Measurements from ENCODE around the gene ZNF473.

DNA sequence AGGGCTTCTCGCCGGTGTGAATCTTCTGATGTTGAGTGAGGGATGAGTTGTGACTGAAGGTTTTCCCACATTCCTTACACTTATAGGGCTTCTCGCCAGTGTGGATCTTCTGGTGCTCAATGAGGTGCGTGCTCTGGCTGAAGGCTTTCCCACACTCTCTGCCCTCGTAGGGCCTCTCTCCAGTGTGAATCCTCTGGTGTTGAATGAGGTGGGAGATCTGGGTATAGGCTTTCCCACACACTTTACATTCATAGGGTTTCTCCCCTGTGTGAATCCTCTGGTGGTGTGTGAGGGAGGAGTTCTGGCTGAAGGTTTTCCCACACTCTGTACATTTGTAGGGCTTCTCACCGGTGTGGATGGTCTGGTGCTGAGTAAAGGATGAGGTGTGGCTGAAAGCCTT lies 33.2 kb downstream of the ZNF473 start:
- TF ChIP-seq, protein P1, sequence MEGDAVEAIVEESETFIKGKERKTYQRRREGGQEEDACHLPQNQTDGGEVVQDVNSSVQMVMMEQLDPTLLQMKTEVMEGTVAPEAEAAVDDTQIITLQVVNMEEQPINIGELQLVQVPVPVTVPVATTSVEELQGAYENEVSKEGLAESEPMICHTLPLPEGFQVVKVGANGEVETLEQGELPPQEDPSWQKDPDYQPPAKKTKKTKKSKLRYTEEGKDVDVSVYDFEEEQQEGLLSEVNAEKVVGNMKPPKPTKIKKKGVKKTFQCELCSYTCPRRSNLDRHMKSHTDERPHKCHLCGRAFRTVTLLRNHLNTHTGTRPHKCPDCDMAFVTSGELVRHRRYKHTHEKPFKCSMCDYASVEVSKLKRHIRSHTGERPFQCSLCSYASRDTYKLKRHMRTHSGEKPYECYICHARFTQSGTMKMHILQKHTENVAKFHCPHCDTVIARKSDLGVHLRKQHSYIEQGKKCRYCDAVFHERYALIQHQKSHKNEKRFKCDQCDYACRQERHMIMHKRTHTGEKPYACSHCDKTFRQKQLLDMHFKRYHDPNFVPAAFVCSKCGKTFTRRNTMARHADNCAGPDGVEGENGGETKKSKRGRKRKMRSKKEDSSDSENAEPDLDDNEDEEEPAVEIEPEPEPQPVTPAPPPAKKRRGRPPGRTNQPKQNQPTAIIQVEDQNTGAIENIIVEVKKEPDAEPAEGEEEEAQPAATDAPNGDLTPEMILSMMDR (conservative IDR thresholded peaks at IDR 0.05; ENCODE audit: low read depth in 2 of 2): no peak
- TF ChIP-seq POLR2AphosphoS5 (IDR thresholded peaks at IDR 0.05; ENCODE audit: low read depth) (no peak), CREB1 (CRISPR knock-in tag; IDR thresholded peaks at IDR 0.05; ENCODE audit: low read depth) (no peak)
- TF ChIP-seq, protein P2, sequence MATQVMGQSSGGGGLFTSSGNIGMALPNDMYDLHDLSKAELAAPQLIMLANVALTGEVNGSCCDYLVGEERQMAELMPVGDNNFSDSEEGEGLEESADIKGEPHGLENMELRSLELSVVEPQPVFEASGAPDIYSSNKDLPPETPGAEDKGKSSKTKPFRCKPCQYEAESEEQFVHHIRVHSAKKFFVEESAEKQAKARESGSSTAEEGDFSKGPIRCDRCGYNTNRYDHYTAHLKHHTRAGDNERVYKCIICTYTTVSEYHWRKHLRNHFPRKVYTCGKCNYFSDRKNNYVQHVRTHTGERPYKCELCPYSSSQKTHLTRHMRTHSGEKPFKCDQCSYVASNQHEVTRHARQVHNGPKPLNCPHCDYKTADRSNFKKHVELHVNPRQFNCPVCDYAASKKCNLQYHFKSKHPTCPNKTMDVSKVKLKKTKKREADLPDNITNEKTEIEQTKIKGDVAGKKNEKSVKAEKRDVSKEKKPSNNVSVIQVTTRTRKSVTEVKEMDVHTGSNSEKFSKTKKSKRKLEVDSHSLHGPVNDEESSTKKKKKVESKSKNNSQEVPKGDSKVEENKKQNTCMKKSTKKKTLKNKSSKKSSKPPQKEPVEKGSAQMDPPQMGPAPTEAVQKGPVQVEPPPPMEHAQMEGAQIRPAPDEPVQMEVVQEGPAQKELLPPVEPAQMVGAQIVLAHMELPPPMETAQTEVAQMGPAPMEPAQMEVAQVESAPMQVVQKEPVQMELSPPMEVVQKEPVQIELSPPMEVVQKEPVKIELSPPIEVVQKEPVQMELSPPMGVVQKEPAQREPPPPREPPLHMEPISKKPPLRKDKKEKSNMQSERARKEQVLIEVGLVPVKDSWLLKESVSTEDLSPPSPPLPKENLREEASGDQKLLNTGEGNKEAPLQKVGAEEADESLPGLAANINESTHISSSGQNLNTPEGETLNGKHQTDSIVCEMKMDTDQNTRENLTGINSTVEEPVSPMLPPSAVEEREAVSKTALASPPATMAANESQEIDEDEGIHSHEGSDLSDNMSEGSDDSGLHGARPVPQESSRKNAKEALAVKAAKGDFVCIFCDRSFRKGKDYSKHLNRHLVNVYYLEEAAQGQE (IDR thresholded peaks at IDR 0.05; ENCODE audit: unreplicated experiment): no peak
